C4-2B (cell line): ENCODE measurements around the gene ATP5ME.

Experiments
- H3K27ac ChIP-seq: fragments of 450-650 bp; 2 replicates; pipeline ENCODE4 v1.5.1; 2017
- ZFX ChIP-seq: fragments of 450-650 bp; IDR thresholded peaks from 2 replicates; pipeline ENCODE4 v1.6.1; 2017
- TF ChIP-seq, protein P1 (sequence below): fragments of 450-650 bp; conservative IDR thresholded peaks from 2 replicates; pipeline ENCODE4 v1.5.1; 2017; ENCODE audit warnings: mild to moderate bottlenecking

ATP5ME gene

DNA sequence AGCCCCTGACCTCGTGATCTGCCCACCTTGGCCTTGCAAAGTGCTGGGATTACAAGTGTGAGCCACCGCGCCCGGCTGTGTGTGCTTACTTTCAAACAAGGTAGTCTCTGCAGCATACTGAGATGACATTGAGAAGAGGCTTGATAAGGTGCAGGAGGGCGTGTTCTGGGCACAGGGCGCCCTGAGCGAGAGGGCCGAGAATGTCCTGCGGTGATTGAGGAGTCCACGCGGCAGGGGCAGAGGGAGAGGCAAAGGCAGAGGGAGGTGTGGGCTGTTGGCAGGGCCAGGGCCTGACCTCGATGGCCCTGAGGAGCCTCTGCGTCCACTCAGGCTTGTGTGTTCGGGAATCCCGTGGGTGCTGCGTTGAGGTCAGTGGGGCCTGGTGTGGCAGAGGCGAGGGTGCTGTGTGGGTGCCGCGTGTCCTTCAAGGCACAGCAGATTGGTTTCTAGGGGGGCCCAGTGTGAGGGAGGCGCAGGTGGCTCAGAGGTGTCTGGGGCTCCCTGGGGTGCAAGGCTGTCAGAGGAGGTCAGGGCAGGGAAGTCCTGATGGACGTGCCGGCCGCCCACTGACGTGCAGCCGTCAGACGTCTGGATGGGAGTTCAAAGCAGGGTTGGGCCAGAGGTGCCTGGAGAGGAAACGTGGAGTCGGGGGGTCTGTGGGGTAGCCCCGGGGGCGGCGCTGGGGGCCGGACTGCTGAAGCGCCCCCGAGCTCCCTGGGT lies 43.7 kb upstream of the ATP5ME start:
- no peak for TF ChIP-seq ZFX
- TF ChIP-seq, protein P1, sequence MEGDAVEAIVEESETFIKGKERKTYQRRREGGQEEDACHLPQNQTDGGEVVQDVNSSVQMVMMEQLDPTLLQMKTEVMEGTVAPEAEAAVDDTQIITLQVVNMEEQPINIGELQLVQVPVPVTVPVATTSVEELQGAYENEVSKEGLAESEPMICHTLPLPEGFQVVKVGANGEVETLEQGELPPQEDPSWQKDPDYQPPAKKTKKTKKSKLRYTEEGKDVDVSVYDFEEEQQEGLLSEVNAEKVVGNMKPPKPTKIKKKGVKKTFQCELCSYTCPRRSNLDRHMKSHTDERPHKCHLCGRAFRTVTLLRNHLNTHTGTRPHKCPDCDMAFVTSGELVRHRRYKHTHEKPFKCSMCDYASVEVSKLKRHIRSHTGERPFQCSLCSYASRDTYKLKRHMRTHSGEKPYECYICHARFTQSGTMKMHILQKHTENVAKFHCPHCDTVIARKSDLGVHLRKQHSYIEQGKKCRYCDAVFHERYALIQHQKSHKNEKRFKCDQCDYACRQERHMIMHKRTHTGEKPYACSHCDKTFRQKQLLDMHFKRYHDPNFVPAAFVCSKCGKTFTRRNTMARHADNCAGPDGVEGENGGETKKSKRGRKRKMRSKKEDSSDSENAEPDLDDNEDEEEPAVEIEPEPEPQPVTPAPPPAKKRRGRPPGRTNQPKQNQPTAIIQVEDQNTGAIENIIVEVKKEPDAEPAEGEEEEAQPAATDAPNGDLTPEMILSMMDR = no peak
- no peak overlapping the region for H3K27ac ChIP-seq

DNA sequence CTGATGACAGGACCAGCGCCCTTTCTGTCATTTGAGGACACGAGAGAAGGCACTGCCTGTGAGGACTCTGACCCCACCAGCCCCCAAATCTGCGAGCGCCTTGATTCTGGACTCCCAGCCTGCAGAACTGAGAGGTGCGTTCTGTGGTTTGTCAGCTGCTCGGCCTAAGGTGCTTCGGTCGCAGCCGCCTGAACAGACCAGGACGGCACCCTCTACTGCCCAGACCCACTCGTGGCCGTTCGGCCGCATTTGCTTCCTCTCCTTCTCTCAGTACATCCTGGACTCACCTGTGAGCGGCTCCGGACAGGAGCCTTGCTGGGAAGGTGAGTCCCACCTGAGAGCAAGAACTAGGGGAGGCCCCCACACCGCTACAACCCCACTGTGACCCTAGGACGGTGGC lies 40.0 kb upstream of the ATP5ME start:
- TF ChIP-seq, protein P1 = no peak
- no peak for TF ChIP-seq ZFX
- no peak overlapping the region for H3K27ac ChIP-seq

DNA sequence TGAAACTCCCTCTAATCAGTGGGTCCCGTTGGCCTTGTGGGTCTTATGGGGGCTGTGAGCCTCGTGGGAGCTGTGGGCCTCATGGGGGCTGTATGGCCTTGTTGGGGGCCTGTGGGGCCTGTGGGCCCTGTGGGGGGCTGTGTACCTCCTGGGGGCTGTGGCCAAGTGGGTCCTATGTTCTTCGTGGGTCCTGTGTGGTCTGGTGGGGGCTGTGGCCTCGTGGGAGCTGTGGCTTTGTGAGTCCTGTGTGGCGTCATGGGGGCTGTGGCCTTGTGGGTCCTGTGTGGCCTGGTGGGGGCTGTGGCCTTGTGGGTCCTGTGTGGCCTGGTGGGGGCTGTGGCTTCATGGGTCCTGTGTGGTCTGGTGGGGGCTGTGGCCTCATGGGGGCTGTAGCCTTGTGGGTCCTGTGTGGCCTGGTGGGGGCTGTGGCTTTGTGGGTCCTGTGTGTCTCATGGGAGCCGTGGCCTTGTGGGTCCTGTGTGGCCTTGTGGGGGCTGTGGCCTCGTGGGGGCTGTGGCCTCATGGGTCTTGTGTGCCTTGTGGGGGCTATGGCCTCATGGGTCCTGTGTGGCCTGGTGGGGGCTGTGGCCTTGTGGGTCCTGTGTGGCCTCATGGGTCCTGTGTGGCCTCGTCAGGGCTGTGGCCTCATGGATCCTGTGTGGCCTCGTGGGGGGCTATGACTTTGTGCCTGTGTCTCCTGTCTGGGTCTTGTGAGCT lies 39.0 kb upstream of the ATP5ME start:
- TF ChIP-seq, protein P1 = no peak
- TF ChIP-seq ZFX = no peak
- no peak overlapping the region for H3K27ac ChIP-seq

DNA sequence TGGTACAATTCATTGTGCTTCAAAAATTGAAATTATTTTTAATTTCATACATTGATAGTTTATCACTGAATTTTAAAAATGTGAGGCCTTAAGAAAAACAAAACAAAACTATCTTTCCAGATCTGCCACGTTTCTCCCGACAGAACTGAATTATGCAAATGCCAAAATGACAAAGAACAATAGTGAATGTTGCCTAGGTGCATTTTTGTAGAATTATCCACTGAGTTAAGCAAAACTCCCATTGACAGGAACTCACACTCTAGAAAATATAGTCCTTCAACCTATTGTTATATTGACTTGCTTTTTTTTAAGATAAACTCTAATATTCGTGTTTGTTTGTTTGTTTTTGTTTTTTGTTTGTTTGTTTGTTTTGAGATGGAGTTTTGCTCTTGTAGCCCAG lies 38.0 kb upstream of the ATP5ME start:
- H3K27ac ChIP-seq = no peak overlapping the region
- TF ChIP-seq ZFX = no peak
- TF ChIP-seq, protein P1 = no peak

DNA sequence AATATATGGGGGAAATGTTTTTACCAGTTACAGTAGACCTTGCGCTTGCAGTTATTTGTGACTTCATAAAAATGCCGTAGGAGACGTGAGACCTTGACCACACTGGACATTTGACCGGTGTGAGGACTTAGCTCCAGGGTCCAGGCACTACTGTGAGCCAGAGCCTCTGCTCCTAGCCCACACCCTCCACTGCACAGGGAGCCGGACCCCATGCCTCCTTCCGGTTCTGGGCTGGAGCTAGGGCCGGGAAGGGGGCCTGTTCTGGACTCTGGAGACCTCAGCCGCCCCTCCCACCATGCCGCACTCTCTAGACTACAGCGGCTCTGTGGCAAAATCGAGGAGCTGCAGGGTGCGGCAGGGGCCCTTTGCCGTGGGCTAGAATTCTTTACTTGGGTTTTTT lies 36.8 kb upstream of the ATP5ME start:
- TF ChIP-seq, protein P1 = no peak
- no peak for TF ChIP-seq ZFX
- H3K27ac ChIP-seq = no peak overlapping the region

DNA sequence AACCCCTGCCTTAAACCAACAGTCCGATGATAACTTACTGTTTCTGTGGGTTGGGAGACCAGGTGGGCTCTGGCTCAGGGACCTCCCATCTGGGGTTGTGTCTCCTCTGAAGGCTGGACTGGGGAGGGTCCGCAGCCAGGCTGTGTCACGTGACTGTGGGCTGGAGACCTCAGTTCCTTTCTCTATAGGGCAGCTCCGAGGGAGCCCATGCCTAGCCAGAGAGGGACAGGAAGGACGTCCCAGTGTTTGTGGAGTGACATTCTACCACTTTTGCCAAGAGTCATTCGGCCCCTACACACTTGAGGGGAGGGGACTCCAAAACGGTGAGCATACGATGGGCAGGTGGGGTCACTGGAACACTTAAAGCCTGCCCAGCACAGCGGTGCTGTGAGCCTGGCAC lies 36.0 kb upstream of the ATP5ME start:
- no peak overlapping the region for H3K27ac ChIP-seq
- TF ChIP-seq, protein P1 = no peak
- TF ChIP-seq ZFX = no peak

DNA sequence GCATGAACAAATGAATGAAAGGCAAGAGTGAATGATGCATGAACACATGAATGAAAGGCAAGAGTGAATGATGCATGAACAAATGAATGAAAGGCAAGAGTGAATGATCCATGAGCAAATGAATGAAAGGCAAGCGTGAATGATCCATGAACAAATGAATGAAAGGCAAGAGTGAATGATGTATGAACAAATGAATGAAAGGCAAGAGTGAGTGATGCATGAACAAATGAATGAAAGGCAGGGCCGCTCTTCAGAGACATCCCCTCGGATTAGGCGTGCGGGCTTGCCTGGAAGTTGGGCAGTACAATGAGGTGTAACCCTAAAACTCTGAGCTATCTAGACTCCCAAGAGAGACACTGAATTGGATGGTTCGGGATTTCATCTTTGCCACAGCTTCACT lies 35.3 kb upstream of the ATP5ME start:
- H3K27ac ChIP-seq = no peak overlapping the region
- no peak for TF ChIP-seq ZFX
- TF ChIP-seq, protein P1 = no peak
